HFFc6 (cell line): ENCODE data around the gene FAM180A. TPM values are rescaled to one million over a fixed set of nuclear protein-coding genes. Genes with fewer than 3 reads are reported as not detected.

Experiments used
- DNase-seq: peaks from one replicate; pipeline ENCODE4 v3.0.0-alpha.2; 2018
- H3K27ac Mint-ChIP-seq: 2 replicates; pipeline ENCODE4 v1.8.0; 2020; ENCODE audit warnings: mild to moderate bottlenecking, mixed read lengths
- H3K27me3 Mint-ChIP-seq: 2 replicates; pipeline ENCODE4 v1.8.0; 2021; ENCODE audit warnings: mild to moderate bottlenecking, moderate library complexity, mixed read lengths; ENCODE audit not compliant: insufficient read depth
- H3K36me3 Mint-ChIP-seq: 2 replicates; pipeline ENCODE4 v1.8.0; 2021; ENCODE audit warnings: low read depth, mixed read lengths
- H3K4me1 Mint-ChIP-seq: 2 replicates; pipeline ENCODE4 v1.8.0; 2020; ENCODE audit warnings: low read depth, mixed read lengths
- H3K4me3 Mint-ChIP-seq: 2 replicates; pipeline ENCODE4 v1.8.0; 2020; ENCODE audit warnings: mild to moderate bottlenecking, moderate library complexity, mixed read lengths
- H3K9me3 Mint-ChIP-seq: 2 replicates; pipeline ENCODE4 v1.8.0; 2020; ENCODE audit warnings: mild to moderate bottlenecking, mixed read lengths
- CTCF ChIP-seq: fragments of 200-600 bp; sonication (generic); IDR thresholded peaks from 2 replicates; pipeline ENCODE4 v1.5.0; 2021; ENCODE audit warnings: antibody characterized with exemption, mild to moderate bottlenecking
- total RNA-seq, 6 experiments: library from RNA; stranded (reverse); fragmentation: NEBNext Ultra II Directional; extraction: Animal tissue kit (Norgen Biotek cat#: 25700); gene quantifications; 2 replicates in 1 of 6; 3 replicates in 5 of 6; pipeline ENCODE4 v1.2.3, GENCODE V29; 2021

FAM180A gene
- total RNA-seq, 6 experiments from 2014 or later: 5.6 to 61.9 (median 53.3) TPM

DNA sequence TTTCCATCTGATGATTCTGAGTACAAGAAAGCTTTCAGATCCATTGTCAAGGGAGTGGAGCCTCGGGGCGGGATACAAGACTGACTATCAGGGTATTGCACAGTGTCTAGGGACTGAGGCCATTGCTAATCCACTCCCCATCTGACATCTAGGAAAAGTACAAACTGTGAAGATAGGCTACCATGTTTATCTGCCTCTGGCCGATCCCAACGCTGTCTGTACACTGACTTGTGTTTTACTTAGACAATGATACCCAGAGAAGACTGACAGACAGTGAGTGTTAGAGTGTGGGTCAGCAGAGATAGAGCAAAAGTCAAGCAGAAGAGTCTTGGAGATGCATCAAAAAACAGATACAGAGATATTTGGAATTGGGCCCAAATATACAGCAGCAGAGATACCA lies 17.5 kb downstream of the FAM180A start:
- no peak for DNase-seq
- Mint-ChIP-seq H3K36me3 (peaks cover 23% of the 10 kb centered on the region; the same call in 1 of the 2 replicates), H3K9me3 (no peaks in the 10 kb centered on the region), H3K27me3 (no peaks in the 10 kb centered on the region; the same call in 1 of the 2 replicates), H3K27ac (no peak overlapping the region), H3K4me1 (peaks cover 38% of the 10 kb centered on the region), H3K4me3 (no peak overlapping the region)
- TF ChIP-seq CTCF: no peak

- H3K4me1 Mint-ChIP-seq: peaks cover 44% of the 10 kb centered on the region
- no peak overlapping the region for H3K4me3 Mint-ChIP-seq
- no peak for TF ChIP-seq CTCF
- no peak overlapping the region for H3K27ac Mint-ChIP-seq
- no peaks in the 10 kb centered on the region; the same call in 1 of the 2 replicates for H3K27me3 Mint-ChIP-seq
- no peak for DNase-seq
- H3K36me3 Mint-ChIP-seq: peaks cover 26% of the 10 kb centered on the region; the same call in 1 of the 2 replicates
- H3K9me3 Mint-ChIP-seq: no peaks in the 10 kb centered on the region
Observed at GRCh38 chr7:135729230-135729629, 19.4 kb downstream of the FAM180A start.

DNA sequence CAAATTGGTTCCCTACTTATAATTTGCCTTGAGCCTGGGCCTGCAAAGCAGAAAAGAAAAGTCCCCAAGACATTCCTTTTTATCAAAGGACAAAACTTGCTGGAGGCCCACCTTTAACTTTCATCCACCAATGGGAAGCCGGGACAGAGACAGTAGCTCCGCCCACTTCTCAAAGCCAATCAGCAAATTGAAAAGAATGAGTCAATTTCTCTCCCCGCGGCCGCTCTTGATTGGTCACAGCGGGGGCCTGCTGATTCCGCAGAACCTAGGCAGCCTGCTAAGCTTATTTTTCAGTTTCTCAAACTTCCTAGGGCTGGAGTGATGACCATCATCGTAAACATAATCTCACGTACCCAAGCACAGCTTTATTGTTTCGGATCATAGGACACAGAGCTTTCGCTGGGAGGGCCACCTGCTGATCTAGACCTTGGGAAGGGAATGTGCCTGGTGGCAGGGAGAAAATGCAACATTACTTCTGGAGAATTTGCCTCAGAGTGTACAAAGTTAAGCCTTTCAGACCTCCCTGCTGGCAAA lies 20.4 kb downstream of the FAM180A start, which contains the start of gene SLC13A4:
TSS of gene SLC13A4 (minus strand) at position 51 of the 534 bp plus-strand sequence. CDS start 690 bp downstream, outside the sequence.
- Mint-ChIP-seq H3K9me3 (no peaks in the 10 kb centered on the region), H3K36me3 (peaks cover 24% of the 10 kb centered on the region; the same call in 1 of the 2 replicates), H3K4me3 (no peak within 1 kb of the TSS), H3K27me3 (no peaks in the 10 kb centered on the region; the same call in 1 of the 2 replicates), H3K27ac (no peak within 1 kb of the TSS), H3K4me1 (peaks cover 50% of the 10 kb centered on the region)
- no peak for TF ChIP-seq CTCF
- DNase-seq: no peak

DNA sequence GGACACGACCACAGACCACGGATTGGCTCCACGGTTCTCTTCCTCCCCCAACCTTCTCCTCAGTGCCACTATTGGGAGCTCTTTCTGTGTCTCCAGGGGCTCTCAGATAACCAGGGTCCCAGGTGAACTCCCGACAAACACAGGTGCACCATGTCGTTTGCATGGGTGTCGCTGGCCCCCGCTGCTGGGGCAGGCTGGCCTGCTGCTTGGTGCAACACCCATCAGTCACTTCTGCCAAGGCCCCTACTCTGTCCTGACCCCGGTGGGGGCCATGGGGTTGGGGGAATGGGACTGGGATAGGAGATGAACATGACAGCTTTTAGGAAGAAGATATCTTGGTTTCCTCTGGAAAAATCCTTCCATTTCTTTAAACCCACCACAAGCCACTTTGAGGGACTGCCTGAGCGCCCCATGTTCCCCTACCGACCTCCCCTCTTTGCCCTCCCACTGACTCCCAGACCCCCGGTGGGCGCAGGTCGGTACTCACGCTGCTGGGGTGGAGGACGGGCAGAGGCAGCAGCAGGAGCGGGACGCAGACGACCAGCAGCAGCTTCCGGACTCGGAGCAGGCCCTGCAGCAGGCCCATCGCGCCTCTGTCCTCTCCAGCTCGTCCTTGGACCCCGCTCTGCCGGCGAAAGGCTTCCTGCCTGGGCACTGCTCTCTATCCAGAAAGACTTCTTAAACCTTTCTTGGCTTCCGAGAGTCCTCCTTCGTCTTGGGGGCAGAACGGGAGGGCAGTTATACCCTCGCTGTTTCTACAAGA lies 21.5 kb downstream of the FAM180A start:
- H3K36me3 Mint-ChIP-seq: peaks cover 24% of the 10 kb centered on the region; the same call in 1 of the 2 replicates
- no peak overlapping the region for H3K27ac Mint-ChIP-seq
- TF ChIP-seq CTCF: no peak
- no peak for DNase-seq
- H3K4me1 Mint-ChIP-seq: peaks cover 55% of the 10 kb centered on the region
- H3K4me3 Mint-ChIP-seq: no peak overlapping the region
- H3K9me3 Mint-ChIP-seq: no peaks in the 10 kb centered on the region
- H3K27me3 Mint-ChIP-seq: no peaks in the 10 kb centered on the region; the same call in 1 of the 2 replicates

- Mint-ChIP-seq H3K27me3 (peaks cover 2% of the 10 kb centered on the region; the same call in 1 of the 2 replicates), H3K4me3 (no peak overlapping the region), H3K27ac (no peak overlapping the region; the same call in 1 of the 2 replicates), H3K9me3 (no peaks in the 10 kb centered on the region), H3K4me1 (peaks cover 49% of the 10 kb centered on the region), H3K36me3 (peaks cover 24% of the 10 kb centered on the region; the same call in 1 of the 2 replicates)
- no peak for TF ChIP-seq CTCF
- no peak for DNase-seq
Observed at GRCh38 chr7:135726276-135726788, 22.3 kb downstream of the FAM180A start.
